Large intestine (tissue), 12 donors: ENCODE measurements around the gene PRR15L. TPM values are rescaled to one million over a fixed set of nuclear protein-coding genes. Genes with fewer than 3 reads are reported as not detected.
"Not testable (repeated sequence)": the region's sequence is repeated elsewhere in the genome, so short reads cannot be mapped to it uniquely, and the experiment has no call there.

Experiments used
- DNase-seq, 2 donors: peaks; one replicate each; pipeline versions ENCODE4 v3.0.0 to v3.0.0-alpha.2; 2013
- H3K27ac ChIP-seq: one replicate; pipeline ENCODE4 v1.5.1; 2013; ENCODE audit warnings: low read length
- H3K27me3 ChIP-seq: 2 replicates; pipeline ENCODE4 v1.6.1; 2013; ENCODE audit warnings: low read length; ENCODE audit not compliant: control insufficient read depth, insufficient read depth
- H3K36me3 ChIP-seq: 2 replicates; pipeline ENCODE4 v1.6.1; 2013; ENCODE audit warnings: low read length; ENCODE audit not compliant: control insufficient read depth, insufficient read depth
- H3K4me1 ChIP-seq: one replicate; pipeline ENCODE4 v1.6.1; 2013; ENCODE audit warnings: low read length; ENCODE audit not compliant: control insufficient read depth, insufficient read depth
- H3K4me3 ChIP-seq: one replicate; pipeline ENCODE4 v1.5.1; 2013; ENCODE audit warnings: low read length
- H3K9me3 ChIP-seq: one replicate; pipeline ENCODE4 v1.6.1; 2013; ENCODE audit warnings: mild to moderate bottlenecking, low read depth, low read length, moderate library complexity; ENCODE audit not compliant: control insufficient read depth
- WGBS: methylation state at CpG from one replicate; pipeline ENCODE4 v1.1.5; 2013; ENCODE audit warnings: low lambda C conversion rate; ENCODE audit not compliant: insufficient coverage; 5-methylcytosine and 5-hydroxymethylcytosine counted together
- long read RNA-seq, 11 donors: transcript quantifications; one replicate each; lab custom pipeline, GENCODE V29; 2026
- polyA plus RNA-seq: library from polyadenylated mRNA; unstranded; fragments of 120-200 nt; gene quantifications from one replicate; pipeline ENCODE4 v1.2.1, GENCODE V29; 2013

Gene PRR15L, protein sequence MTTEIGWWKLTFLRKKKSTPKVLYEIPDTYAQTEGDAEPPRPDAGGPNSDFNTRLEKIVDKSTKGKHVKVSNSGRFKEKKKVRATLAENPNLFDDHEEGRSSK
- polyA plus RNA-seq: 133 TPM
- long read RNA-seq, donor 1, transcript PRR15L-201 (2 exons, 1,519 nt): major isoform, 30 of 30 reads
- long read RNA-seq, donor 1, partial matches to known transcripts: 0 of 30 reads
- long read RNA-seq, donor 1, other reads (novel, unspliced or antisense): 0 of 30 reads
- long read RNA-seq, donor 2, transcript PRR15L-201 (2 exons, 1,519 nt): major isoform, 62 of 70 reads
- long read RNA-seq, donor 2, partial matches to known transcripts: 0 of 70 reads
- long read RNA-seq, donor 2, other reads (novel, unspliced or antisense): 8 of 70 reads
- long read RNA-seq, donor 3: 0 reads
- long read RNA-seq, donor 4, transcript PRR15L-201 (2 exons, 1,519 nt): major isoform, 6 of 6 reads
- long read RNA-seq, donor 4, partial matches to known transcripts: 0 of 6 reads
- long read RNA-seq, donor 4, other reads (novel, unspliced or antisense): 0 of 6 reads
- long read RNA-seq, donor 5, transcript PRR15L-201 (2 exons, 1,519 nt): major isoform, 38 of 38 reads
- long read RNA-seq, donor 5, partial matches to known transcripts: 0 of 38 reads
- long read RNA-seq, donor 5, other reads (novel, unspliced or antisense): 0 of 38 reads
- long read RNA-seq, donor 6, transcript PRR15L-201 (2 exons, 1,519 nt): major isoform, 65 of 73 reads
- long read RNA-seq, donor 6, partial matches to known transcripts: 0 of 73 reads
- long read RNA-seq, donor 6, other reads (novel, unspliced or antisense): 8 of 73 reads
- long read RNA-seq, donor 7, transcript PRR15L-201 (2 exons, 1,519 nt): major isoform, 24 of 24 reads
- long read RNA-seq, donor 7, partial matches to known transcripts: 0 of 24 reads
- long read RNA-seq, donor 7, other reads (novel, unspliced or antisense): 0 of 24 reads
- long read RNA-seq, donor 8, transcript PRR15L-201 (2 exons, 1,519 nt): major isoform, 61 of 86 reads
- long read RNA-seq, donor 8, partial matches to known transcripts: 0 of 86 reads
- long read RNA-seq, donor 8, other reads (novel, unspliced or antisense): 25 of 86 reads
- long read RNA-seq, donor 9, transcript PRR15L-201 (2 exons, 1,519 nt): major isoform, 53 of 62 reads
- long read RNA-seq, donor 9, partial matches to known transcripts: 0 of 62 reads
- long read RNA-seq, donor 9, other reads (novel, unspliced or antisense): 9 of 62 reads
- long read RNA-seq, donor 10, transcript PRR15L-201 (2 exons, 1,519 nt): major isoform, 64 of 81 reads
- long read RNA-seq, donor 10, partial matches to known transcripts: 0 of 81 reads
- long read RNA-seq, donor 10, other reads (novel, unspliced or antisense): 17 of 81 reads
- long read RNA-seq, donor 11, transcript PRR15L-201 (2 exons, 1,519 nt): major isoform, 23 of 30 reads
- long read RNA-seq, donor 11, partial matches to known transcripts: 0 of 30 reads
- long read RNA-seq, donor 11, other reads (novel, unspliced or antisense): 7 of 30 reads

DNA sequence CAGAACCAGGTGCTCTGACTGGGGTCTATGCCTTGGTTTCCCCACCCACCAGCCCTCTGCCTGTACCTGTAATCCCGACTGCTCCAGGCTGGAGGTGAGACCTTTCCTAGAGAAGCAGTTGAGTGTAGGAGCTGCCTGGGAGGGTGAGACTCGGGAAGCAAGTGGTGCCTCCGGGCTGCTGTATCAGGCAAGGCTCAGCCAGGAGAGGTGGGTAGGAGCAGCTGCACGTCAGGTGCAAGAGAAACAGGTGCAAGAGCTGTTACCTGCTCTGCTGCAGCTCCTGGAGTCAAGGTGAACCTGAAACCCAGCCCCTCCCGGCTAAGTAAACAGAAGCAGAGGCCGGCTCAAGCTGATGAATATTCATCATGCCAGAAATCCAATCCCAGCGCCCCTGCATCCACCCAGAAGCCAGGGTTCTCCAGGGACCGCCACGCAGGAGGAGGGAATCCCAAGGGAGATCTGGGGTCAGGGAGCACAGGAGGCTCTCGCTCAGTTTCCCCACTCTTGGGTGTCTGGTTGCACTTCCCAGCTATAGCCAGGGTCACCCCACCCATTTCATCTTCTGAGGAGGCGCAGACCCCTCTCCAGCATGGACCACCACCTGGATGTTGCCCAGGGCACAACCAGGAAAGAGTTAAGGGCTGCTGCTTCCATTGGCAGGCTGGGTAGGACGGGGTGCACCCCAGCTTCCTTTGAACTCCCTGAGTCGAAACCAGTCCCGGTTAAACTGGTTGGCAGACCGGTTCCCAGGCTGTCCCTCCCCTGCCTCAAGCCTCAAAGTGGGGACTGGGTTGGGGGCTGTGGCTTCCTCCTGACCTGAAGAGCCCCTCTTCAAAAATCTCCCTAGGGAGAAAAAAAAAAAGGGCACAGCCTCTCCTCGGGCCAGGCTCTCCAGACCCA lies at the start of gene PRR15L:
Gene PRR15L (minus strand): TSS at position 293 of the 900 bp plus-strand sequence. CDS start 4,649 bp downstream, outside the sequence.
- peaks cover 57% of the 10 kb centered on the region for H3K4me1 ChIP-seq
- DNase-seq: peak; percentile 93 to 97
- H3K27ac ChIP-seq: peak within 1 kb of the TSS; percentile 99
- no peaks in the 10 kb centered on the region for H3K9me3 ChIP-seq
- no peaks in the 10 kb centered on the region for H3K27me3 ChIP-seq
- H3K4me3 ChIP-seq: peak within 1 kb of the TSS; percentile 81
- peaks cover 11% of the 10 kb centered on the region for H3K36me3 ChIP-seq
- no CpG with 5 or more reads among the region's 16 CpGs for WGBS

DNA sequence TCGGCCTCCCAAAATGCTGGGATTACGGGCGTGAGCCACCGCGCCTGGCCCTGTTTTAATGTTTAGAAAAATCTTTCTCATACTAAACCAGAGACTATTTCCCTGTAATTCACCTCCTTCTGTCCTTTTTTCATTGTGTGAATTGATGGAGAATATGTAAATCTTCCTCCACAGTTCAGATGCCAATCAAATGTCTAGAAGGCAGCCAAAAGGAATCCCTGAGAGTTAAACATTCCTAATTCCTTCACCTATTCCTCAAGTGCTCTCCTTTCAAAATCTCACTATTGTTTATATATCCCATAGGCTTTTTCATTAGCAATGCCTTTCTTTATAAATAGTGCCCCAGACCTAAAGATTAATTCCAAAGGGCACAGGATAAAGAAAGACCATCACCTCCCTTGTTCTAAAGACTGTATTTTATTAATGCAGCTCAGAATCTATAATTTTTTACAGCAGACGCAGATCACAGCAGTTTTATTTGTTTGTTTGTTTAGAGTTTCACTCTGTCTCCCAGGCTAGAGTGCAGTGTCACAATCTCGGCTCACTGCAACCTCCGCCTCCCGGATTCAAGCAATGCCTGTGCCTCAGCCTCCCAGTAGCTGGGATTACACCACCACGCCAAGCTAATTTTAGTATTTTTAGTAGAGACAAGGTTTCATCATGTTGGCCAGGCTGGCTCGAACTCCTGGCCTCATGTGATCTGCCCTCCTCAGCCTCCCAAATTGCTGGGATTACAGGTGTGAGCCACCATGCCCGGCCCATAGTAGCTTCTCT lies 49.4 kb upstream of the PRR15L start:
- Histone ChIP-seq H3K4me1 (peaks cover 17% of the 10 kb centered on the region), H3K9me3 (no peaks in the 10 kb centered on the region), H3K27me3 (peaks cover 9% of the 10 kb centered on the region), H3K27ac (no peak overlapping the region), H3K36me3 (no peaks in the 10 kb centered on the region), H3K4me3 (no peak overlapping the region)
- no CpG with 5 or more reads among the region's 12 CpGs for WGBS
- DNase-seq: no peak

DNA sequence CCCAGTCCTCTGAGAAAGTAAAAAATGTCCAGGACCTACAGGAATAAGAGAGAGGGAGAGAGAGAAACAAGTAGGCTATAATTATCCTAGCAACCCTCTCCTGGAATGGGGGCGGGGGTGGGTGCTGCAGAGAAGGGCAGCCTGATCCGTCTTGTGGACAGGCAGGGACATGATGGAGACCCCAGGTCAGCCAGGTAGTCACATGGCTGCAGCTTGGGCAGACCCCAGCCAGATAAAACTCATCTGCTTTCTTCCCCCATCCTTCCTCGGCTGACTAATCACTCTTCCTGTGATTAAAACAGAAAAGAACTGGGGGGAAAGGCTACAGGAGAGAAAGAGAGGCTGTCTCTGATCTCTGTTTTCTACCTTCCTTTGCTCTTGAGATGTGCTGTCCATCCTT lies 47.3 kb upstream of the PRR15L start:
- no peak for DNase-seq
- peaks cover 15% of the 10 kb centered on the region for H3K4me1 ChIP-seq
- H3K4me3 ChIP-seq: no peak overlapping the region
- H3K36me3 ChIP-seq: no peaks in the 10 kb centered on the region
- no peaks in the 10 kb centered on the region for H3K27me3 ChIP-seq
- no peaks in the 10 kb centered on the region for H3K9me3 ChIP-seq
- no CpG with 5 or more reads among the region's 3 CpGs for whole genome bisulfite sequencing
- H3K27ac ChIP-seq: no peak overlapping the region

DNA sequence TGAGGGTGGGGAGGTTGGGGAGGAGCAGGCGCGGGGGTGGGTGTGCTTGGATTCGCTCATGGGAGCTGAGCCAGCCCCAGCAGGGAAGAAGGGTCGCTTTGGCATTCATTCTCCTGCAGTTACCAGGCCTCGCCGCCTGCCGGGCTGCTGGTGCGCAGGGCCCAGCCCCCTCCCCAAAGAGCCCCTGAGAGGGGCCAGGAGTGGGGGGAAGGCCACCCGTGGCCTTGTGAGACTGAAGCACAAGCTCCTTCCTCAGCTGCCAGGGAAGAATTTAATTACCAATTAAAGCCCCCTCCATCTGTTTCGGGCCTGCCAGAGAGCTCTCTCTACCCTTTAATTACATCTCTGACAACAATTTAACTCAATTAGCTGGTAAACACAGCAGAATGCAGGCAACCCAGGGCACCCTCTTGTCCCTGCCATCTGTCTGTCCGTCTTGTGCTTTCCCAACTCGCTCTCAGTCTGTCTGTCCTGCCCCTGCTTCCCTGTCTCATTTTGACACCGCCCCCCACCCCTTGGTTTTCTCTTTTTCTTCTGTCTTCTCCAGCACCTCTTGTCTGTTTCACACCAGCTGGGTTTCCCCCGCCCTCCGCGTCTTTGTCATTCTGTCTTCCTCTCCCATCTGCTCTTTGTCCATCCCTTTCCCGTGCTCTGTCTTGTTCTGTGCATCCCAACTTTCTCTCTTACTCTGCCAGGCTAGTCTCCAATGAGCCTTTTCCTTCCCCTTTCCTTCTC lies 45.9 kb upstream of the PRR15L start:
- peak in 1 of 2 donors; percentile 24 for DNase-seq
- Histone ChIP-seq H3K36me3 (no peaks in the 10 kb centered on the region), H3K27ac (peak overlapping the region; percentile 32), H3K4me3 (no peak overlapping the region), H3K9me3 (no peaks in the 10 kb centered on the region), H3K4me1 (peaks cover 19% of the 10 kb centered on the region), H3K27me3 (no peaks in the 10 kb centered on the region)
- 74% methylated on average over 7 of the region's 17 CpGs for WGBS

DNA sequence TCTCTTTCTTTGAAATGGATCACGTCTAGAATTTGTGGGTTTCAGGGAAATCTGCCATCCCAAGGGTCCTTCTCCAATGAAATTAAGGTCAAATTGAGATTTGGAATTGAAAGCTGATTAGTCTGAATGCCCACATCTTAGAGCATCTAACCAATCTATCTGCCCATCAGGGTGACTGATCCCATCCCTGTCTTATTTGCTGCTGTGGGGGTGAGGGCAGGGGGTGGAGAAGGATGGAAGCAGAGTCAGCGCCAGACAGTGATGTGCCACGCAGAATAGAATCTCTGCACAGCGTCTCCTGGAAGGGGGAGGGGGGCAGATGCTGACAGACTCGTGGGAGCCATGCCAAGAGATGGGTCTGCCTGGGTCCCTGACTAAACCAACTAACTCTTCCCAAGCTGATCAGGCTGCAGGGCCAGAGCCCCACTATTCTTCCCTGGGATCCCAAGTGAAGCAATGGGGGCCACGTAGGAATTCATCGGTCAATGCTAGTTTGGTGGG lies 45.3 kb upstream of the PRR15L start:
- H3K9me3 ChIP-seq: no peaks in the 10 kb centered on the region
- DNase-seq: peak in 1 of 2 donors; percentile 17
- no peak overlapping the region for H3K4me3 ChIP-seq
- peak overlapping the region; percentile 74 for H3K27ac ChIP-seq
- H3K27me3 ChIP-seq: no peaks in the 10 kb centered on the region
- WGBS: no CpG with 5 or more reads among the region's 7 CpGs
- no peaks in the 10 kb centered on the region for H3K36me3 ChIP-seq
- H3K4me1 ChIP-seq: peaks cover 19% of the 10 kb centered on the region

DNA sequence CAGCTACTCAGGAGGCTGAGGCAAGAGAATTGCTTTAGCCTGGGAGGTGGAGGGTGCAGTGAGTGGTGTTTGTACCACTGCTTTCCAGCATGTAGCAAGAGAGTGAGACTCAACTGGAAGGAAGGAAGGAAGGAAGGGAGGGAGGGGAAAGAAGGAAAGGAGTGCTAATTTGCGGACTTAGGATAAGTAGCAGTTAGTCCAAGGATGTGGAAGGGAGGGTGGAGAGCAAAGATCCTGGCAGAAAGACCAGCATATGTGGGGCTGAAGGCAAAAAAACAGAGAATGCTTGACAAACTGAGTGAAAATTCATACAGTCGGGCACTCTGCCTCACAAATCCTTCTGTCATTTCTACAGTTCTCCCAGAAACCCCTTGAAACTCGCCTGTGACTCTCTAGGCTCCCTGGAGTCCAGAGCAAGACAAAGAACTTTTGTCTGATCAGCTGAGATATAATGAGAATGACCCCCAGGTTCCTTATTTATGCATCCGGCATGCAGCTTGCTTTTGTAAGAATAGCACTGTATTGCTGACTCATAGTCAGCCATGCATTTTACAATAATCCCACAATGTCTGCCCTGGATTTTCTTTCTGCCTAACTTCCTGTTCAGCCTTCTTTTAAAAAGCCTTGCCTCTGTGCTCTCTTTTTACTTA lies 44.7 kb upstream of the PRR15L start:
- Histone ChIP-seq H3K27me3 (no peaks in the 10 kb centered on the region), H3K4me3 (no peak overlapping the region), H3K36me3 (no peaks in the 10 kb centered on the region), H3K4me1 (peaks cover 19% of the 10 kb centered on the region), H3K27ac (peak overlapping the region; percentile 74), H3K9me3 (no peaks in the 10 kb centered on the region)
- DNase-seq: peak in 1 of 2 donors; percentile 51
- WGBS: 66% methylated on average over 2 of the region's 4 CpGs

DNA sequence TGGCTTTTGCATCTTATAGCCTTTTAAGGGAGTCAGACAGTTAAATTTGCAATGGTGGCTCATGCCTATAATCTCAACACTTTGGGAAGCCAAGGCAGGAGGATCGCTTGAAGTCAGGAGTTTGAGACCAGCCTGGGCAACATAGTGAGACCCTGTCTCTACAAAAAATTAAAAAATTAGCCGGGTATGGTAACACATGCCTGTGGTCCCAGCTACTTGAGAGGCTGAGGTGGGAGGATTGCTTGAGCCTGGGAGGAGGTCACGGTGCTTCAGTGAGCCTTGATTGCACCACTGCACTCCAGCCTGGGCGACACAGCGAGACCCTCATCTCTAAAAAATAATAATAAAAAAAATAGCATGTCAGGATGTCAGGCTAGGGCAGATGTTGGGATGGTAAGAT lies 44.0 kb upstream of the PRR15L start:
- H3K9me3 ChIP-seq, H3K4me3 ChIP-seq, DNase-seq, H3K27me3 ChIP-seq, H3K36me3 ChIP-seq: not testable (repeated sequence)
- Histone ChIP-seq H3K27ac (peak overlapping the region; percentile 74), H3K4me1 (peaks cover 19% of the 10 kb centered on the region)
- no CpG with 5 or more reads among the region's 5 CpGs for WGBS

DNA sequence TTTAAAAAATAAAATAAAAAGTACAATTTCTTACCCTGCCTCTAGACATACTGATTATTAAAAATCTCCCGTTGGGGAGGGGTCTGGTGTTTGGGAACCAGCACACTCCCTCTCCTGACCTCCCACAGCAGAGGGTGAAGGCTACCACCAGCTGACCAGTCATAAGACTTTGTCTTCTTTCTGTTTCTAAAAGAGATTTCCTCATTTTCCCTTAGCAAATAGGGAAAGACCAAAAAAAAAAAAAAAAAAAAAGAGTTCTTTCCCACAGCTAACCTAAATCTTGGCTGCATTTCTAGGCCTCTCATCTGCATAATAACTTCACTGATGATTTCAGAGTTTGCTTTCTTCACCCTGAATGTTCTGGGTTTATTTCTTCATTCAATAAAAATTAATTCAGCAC lies 43.5 kb upstream of the PRR15L start:
- H3K36me3 ChIP-seq: no peaks in the 10 kb centered on the region
- no peak overlapping the region for H3K27ac ChIP-seq
- no peak overlapping the region for H3K4me3 ChIP-seq
- peaks cover 19% of the 10 kb centered on the region for H3K4me1 ChIP-seq
- no peaks in the 10 kb centered on the region for H3K27me3 ChIP-seq
- WGBS: no CpG with 5 or more reads among the region's 1 CpG
- H3K9me3 ChIP-seq: no peaks in the 10 kb centered on the region
- DNase-seq: no peak
